OCI-LY1 (cell line): ENCODE results near the gene NT5C2.
"Not testable (repeated sequence)": the region's sequence is repeated elsewhere in the genome, so short reads cannot be mapped to it uniquely, and the experiment has no call there.

Experiments
- H2AFZ ChIP-seq: fragments of 200-600 bp; sonication (generic), shearing (Covaris generic); 2 replicates; pipeline ENCODE4 v1.6.0; 2014; ENCODE audit warnings: antibody characterized with exemption, mild to moderate bottlenecking, low read length
- H3F3A ChIP-seq: fragments of 200-600 bp; sonication (generic), shearing (Covaris generic); 2 replicates; pipeline ENCODE4 v1.6.0; 2014; ENCODE audit warnings: mild to moderate bottlenecking, antibody characterized with exemption, low read length, moderate library complexity; ENCODE audit not compliant: insufficient read depth
- H3K27ac ChIP-seq: fragments of 200-600 bp; sonication (generic); 2 replicates; pipeline ENCODE4 v1.5.1; 2014; ENCODE audit warnings: low read length, mixed run types, mild to moderate bottlenecking, low read depth; ENCODE audit not compliant: poor library complexity, severe bottlenecking
- H3K27me3 ChIP-seq: fragments of 200-600 bp; sonication (generic); 2 replicates; pipeline ENCODE4 v1.6.0; 2014; ENCODE audit warnings: antibody characterized with exemption, mild to moderate bottlenecking, low read length, moderate library complexity; ENCODE audit not compliant: insufficient read depth
- H3K36me3 ChIP-seq: fragments of 200-600 bp; sonication (generic); 2 replicates; pipeline ENCODE4 v1.6.1; 2014; ENCODE audit warnings: mild to moderate bottlenecking, antibody characterized with exemption, low read length, moderate library complexity, mixed read lengths; ENCODE audit not compliant: insufficient read depth
- H3K4me1 ChIP-seq: fragments of 200-600 bp; sonication (generic); 2 replicates; pipeline ENCODE4 v1.5.1; 2014; ENCODE audit warnings: mild to moderate bottlenecking, low read length, moderate library complexity; ENCODE audit not compliant: insufficient read depth, severe bottlenecking
- H3K4me2 ChIP-seq: fragments of 200-600 bp; sonication (generic), shearing (Covaris generic); 2 replicates; pipeline ENCODE4 v1.6.1; 2014; ENCODE audit warnings: low read length
- H3K4me3 ChIP-seq: fragments of 200-600 bp; sonication (generic); 2 replicates; pipeline ENCODE4 v1.5.1; 2014; ENCODE audit warnings: low read length, low read depth, mild to moderate bottlenecking, mixed read lengths; ENCODE audit not compliant: poor library complexity, severe bottlenecking
- H3K79me2 ChIP-seq: fragments of 200-600 bp; shearing (Covaris generic); 2 replicates; pipeline ENCODE4 v1.6.1; 2016; ENCODE audit warnings: mixed run types, low read length, mixed read lengths; ENCODE audit not compliant: insufficient read depth
- H3K9ac ChIP-seq: fragments of 200-600 bp; sonication (generic), shearing (Covaris generic); 2 replicates; pipeline ENCODE4 v1.6.1; 2014; ENCODE audit warnings: mild to moderate bottlenecking, low read length, mixed read lengths
- H3K9me2 ChIP-seq: fragments of 200-600 bp; sonication (generic), shearing (Covaris generic); 2 replicates; pipeline ENCODE4 v1.6.1; 2014; ENCODE audit warnings: low read depth, mild to moderate bottlenecking, low read length, mixed read lengths
- H3K9me3 ChIP-seq: fragments of 200-600 bp; shearing (Covaris generic); 2 replicates; pipeline ENCODE4 v1.6.1; 2014; ENCODE audit warnings: low read length, mixed read lengths
- H4K20me1 ChIP-seq: fragments of 200-600 bp; sonication (generic), shearing (Covaris generic); 2 replicates; pipeline ENCODE4 v1.6.0; 2016; ENCODE audit warnings: mild to moderate bottlenecking, low read length; ENCODE audit not compliant: insufficient read depth
- EZH2 ChIP-seq: fragments of 200-600 bp; sonication (generic), shearing (Covaris generic); IDR thresholded peaks from 2 replicates; pipeline ENCODE4 v1.8.0; 2017; ENCODE audit warnings: borderline replicate concordance, mixed run types, mild to moderate bottlenecking, antibody characterized with exemption, low read length, moderate library complexity, mixed read lengths
- TF ChIP-seq, protein P1 (sequence below): fragments of 200-600 bp; sonication (generic), shearing (Covaris generic); IDR thresholded peaks from 2 replicates; pipeline ENCODE4 v1.5.1; 2017; ENCODE audit warnings: mild to moderate bottlenecking, antibody characterized with exemption, low read length, moderate library complexity, mixed read lengths

The NT5C2 gene

DNA sequence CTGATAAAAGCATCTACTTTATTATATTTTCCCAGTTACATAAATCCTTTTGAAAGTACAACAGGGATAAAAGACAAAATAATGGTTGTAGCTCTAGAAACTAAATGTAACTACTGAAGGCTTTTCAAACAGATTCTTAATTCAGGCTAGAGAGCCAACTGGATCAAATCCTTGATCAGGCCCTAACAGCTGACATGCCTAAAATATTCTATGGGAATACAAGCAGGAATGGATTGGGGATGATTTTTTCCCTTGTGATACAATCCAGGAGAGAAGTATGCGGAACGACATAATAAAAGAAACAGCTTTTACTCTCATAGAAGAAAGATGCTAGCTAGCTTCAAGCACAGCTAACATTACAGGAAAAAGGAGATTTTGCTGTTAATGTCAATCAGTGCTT, 49.0 kb downstream of the NT5C2 start:
- no peak overlapping the region for H3K4me2 ChIP-seq
- no peak overlapping the region for H3K4me3 ChIP-seq
- no peaks in the 10 kb centered on the region for H3F3A ChIP-seq
- no peaks in the 10 kb centered on the region for H3K4me1 ChIP-seq
- no peak overlapping the region for H3K9ac ChIP-seq
- H3K9me3 ChIP-seq = no peaks in the 10 kb centered on the region
- no peaks in the 10 kb centered on the region for H3K27me3 ChIP-seq
- H3K79me2 ChIP-seq = no peaks in the 10 kb centered on the region
- H2AFZ ChIP-seq = no peak overlapping the region
- no peaks in the 10 kb centered on the region for H3K9me2 ChIP-seq
- peaks cover 10% of the 10 kb centered on the region; the same call in 1 of the 2 replicates for H3K36me3 ChIP-seq
- no peak overlapping the region for H3K27ac ChIP-seq
- no peak for TF ChIP-seq EZH2
- TF ChIP-seq, protein P1, sequence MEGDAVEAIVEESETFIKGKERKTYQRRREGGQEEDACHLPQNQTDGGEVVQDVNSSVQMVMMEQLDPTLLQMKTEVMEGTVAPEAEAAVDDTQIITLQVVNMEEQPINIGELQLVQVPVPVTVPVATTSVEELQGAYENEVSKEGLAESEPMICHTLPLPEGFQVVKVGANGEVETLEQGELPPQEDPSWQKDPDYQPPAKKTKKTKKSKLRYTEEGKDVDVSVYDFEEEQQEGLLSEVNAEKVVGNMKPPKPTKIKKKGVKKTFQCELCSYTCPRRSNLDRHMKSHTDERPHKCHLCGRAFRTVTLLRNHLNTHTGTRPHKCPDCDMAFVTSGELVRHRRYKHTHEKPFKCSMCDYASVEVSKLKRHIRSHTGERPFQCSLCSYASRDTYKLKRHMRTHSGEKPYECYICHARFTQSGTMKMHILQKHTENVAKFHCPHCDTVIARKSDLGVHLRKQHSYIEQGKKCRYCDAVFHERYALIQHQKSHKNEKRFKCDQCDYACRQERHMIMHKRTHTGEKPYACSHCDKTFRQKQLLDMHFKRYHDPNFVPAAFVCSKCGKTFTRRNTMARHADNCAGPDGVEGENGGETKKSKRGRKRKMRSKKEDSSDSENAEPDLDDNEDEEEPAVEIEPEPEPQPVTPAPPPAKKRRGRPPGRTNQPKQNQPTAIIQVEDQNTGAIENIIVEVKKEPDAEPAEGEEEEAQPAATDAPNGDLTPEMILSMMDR = no peak
- H4K20me1 ChIP-seq = no peaks in the 10 kb centered on the region

DNA sequence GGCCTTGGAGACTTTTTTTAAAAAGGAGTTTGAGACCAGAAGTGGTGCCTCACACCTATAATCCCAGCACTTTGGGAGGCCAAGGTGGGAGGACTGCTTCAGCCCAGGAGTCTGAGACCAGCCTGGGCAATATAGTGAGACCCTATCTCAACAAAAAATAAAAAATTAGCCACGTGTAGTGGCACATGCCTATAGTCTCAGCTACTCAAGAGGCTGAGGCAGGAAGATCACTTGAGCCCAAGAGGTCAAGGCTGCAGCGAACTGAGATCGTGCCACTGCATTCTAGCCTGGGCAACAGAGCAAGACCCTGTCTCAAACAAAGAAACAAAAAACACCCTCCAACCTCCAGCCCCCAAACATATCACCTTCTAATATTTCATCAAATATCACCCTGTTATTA, 49.4 kb downstream of the NT5C2 start:
- not testable (repeated sequence) for H4K20me1 ChIP-seq, H3K27me3 ChIP-seq, H3K4me2 ChIP-seq, H3F3A ChIP-seq, H3K9me3 ChIP-seq, H3K79me2 ChIP-seq, H3K9ac ChIP-seq, H3K4me1 ChIP-seq, H3K9me2 ChIP-seq, H3K27ac ChIP-seq, H3K4me3 ChIP-seq, H2AFZ ChIP-seq
- H3K36me3 ChIP-seq = peaks cover 12% of the 10 kb centered on the region

DNA sequence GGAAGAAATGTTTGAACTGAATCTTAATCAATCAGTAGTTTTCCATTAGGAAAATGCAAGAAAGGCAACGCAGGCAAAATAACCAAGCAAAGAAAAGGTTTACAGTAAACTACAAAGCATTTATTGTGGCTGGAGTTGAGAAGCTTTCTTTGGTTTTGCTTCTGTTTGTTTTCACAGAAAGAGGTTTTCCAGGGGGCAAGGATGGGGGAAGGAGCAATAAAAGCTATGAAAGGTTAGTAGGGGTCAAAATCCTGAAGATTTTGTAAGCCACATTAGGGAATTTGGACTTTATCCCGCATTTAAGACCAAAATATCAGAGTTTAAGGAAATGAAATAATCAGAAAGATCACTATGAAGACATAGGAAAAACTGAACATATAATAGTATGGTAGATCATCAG, 51.1 kb downstream of the NT5C2 start:
- Histone ChIP-seq H3K4me1 (no peaks in the 10 kb centered on the region), H3F3A (no peaks in the 10 kb centered on the region), H3K27ac (no peak overlapping the region), H3K27me3 (no peaks in the 10 kb centered on the region), H3K9me3 (no peaks in the 10 kb centered on the region), H3K79me2 (no peaks in the 10 kb centered on the region), H3K9me2 (no peaks in the 10 kb centered on the region), H2AFZ (no peak overlapping the region), H3K4me3 (no peak overlapping the region), H3K9ac (no peak overlapping the region), H4K20me1 (no peaks in the 10 kb centered on the region), H3K36me3 (peaks cover 28% of the 10 kb centered on the region), H3K4me2 (no peak overlapping the region)
- no peak for TF ChIP-seq EZH2
- TF ChIP-seq, protein P1 = no peak

DNA sequence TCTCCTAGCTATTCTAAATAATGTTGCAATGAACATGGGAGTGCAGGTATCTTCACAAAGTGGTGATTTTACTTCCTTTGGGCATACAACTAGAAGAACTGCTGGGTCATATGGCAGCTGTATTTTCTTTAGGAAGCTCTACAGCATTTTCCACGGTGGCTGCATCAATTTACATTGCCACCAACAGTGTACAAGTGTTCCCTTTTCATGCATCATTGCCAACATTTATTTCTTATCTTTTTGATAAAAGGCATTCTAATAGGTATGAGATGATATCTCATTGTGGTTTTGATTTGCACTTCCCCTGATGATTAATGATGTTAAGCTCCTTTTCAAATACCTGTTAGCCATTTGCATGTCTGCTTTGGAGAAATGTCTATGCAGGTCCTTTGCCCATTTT, 52.6 kb downstream of the NT5C2 start:
- Histone ChIP-seq H3K27me3 (no peaks in the 10 kb centered on the region), H2AFZ (no peak overlapping the region), H3F3A (no peaks in the 10 kb centered on the region), H3K4me2 (no peak overlapping the region), H3K9ac (no peak overlapping the region), H3K4me3 (no peak overlapping the region), H4K20me1 (no peaks in the 10 kb centered on the region), H3K79me2 (no peaks in the 10 kb centered on the region), H3K9me2 (no peaks in the 10 kb centered on the region), H3K9me3 (no peaks in the 10 kb centered on the region), H3K4me1 (no peaks in the 10 kb centered on the region), H3K36me3 (peaks cover 41% of the 10 kb centered on the region), H3K27ac (no peak overlapping the region)
- TF ChIP-seq, protein P1 = no peak
- TF ChIP-seq EZH2 = no peak
